Colonic mucosa (tissue), 4 donors: Measurements from ENCODE around the gene S100A16. TPM values are rescaled to one million over a fixed set of nuclear protein-coding genes. Genes with fewer than 3 reads are reported as not detected.

Experiments
- DNase-seq: peaks from one replicate; pipeline ENCODE4 v3.0.0-alpha.2; 2020
- H3K27ac ChIP-seq: fragments of 200-600 bp; one replicate; pipeline ENCODE4 v1.8.0; 2021
- H3K27me3 ChIP-seq: fragments of 200-600 bp; one replicate; pipeline ENCODE4 v1.8.0; 2021
- H3K36me3 ChIP-seq: fragments of 200-600 bp; one replicate; pipeline ENCODE4 v1.8.0; 2021
- H3K4me1 ChIP-seq: fragments of 200-600 bp; one replicate; pipeline ENCODE4 v1.8.0; 2021; ENCODE audit warnings: mild to moderate bottlenecking
- H3K4me3 ChIP-seq: fragments of 200-600 bp; one replicate; pipeline ENCODE4 v1.8.0; 2021
- H3K9ac ChIP-seq, 2 donors: one replicate each; pipeline ENCODE4 v1.7.0; 2013; ENCODE audit warnings: control low read depth in 2 of 2, low read depth in 2 of 2, low read length in 2 of 2
- H3K9me3 ChIP-seq: fragments of 200-600 bp; one replicate; pipeline ENCODE4 v1.8.0; 2021
- CTCF ChIP-seq: fragments of 200-600 bp; IDR thresholded peaks from one replicate; pipeline ENCODE4 v1.8.0; 2022; ENCODE audit warnings: antibody characterized with exemption, mild to moderate bottlenecking
- intact Hi-C: fragments of 100-400 bp; cut with DNase I; formaldehyde crosslinking; loops from one replicate; pipeline ENCODE4 v1.14.1; 2022
- total RNA-seq, 2 donors: library from RNA; stranded (reverse); fragmentation: NEBNext Ultra II Directional in 1 of 2; extraction: Animal tissue kit (Norgen Biotek cat#: 25700) in 1 of 2; gene quantifications; one replicate each; pipeline ENCODE4 v1.2.1, GENCODE V29; 2021
- donor health status: healthy.
- donor health status: DM: no; HTN: no; CAD: no.
- donor health status: DM: no; HTN: no; CAD: no.

S100A16 gene
- total RNA-seq, 2 donors from 2014 or later, result 232 to 288 TPM

DNA sequence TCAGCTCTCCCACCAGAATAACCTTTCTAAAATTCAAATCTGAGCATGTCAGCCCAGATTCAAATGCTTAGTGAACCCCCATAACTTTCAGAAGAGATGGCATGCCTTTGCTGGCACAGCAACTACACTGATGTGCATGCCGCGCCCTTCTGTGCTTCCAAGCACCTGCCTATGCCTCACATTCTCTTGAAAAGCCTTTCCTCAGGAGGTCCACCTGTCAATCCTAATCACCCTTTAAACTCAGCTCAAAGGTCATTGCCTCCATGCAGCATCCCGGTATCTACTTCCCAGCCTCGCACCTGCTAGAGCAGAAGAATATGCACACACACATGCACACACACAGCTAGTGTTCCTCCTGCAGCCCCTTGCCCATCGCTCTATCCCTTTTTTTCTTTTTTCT lies 42.1 kb downstream of the S100A16 start:
- Histone ChIP-seq H3K9ac (no peak overlapping the region), H3K4me3 (no peak overlapping the region), H3K27ac (no peak overlapping the region), H3K9me3 (no peaks in the 10 kb centered on the region), H3K4me1 (peaks cover 22% of the 10 kb centered on the region), H3K27me3 (no peaks in the 10 kb centered on the region), H3K36me3 (no peaks in the 10 kb centered on the region)
- intact Hi-C loops, result loop anchor here (5.0 to 10.0 kb wide), 3 partner anchors 51 to 184 kb away; no protein-coding TSS in a partner anchor
- no peak for TF ChIP-seq CTCF
- no peak for DNase-seq

DNA sequence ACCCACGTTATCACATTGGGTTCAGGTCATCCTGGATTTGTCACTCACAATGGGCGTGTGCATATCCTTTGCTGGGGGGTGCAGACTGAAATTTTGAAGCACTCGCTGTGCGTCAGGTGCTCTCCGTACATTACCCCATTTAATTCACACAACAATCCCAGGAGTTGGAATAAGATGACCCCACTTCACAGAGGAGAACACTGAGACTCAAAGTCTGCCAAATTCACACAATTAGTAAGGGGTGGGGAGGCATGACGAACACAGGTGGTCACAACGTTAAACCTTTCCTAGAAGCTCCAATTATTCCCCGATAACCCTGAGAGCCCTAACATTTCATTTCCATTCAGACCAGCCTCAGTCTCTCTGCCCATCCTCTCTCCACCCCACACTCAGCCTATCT lies 43.5 kb downstream of the S100A16 start:
- intact Hi-C loops, result loop anchor here (2.0 to 10.0 kb wide), 2 partner anchors 59 to 215 kb away; partner anchors contain the start of gene S100A9
- no peaks in the 10 kb centered on the region for H3K36me3 ChIP-seq
- H3K4me3 ChIP-seq, result no peak overlapping the region
- no peak overlapping the region for H3K9ac ChIP-seq
- DNase-seq, result no peak
- peaks cover 29% of the 10 kb centered on the region for H3K4me1 ChIP-seq
- no peak for TF ChIP-seq CTCF
- no peaks in the 10 kb centered on the region for H3K27me3 ChIP-seq
- H3K9me3 ChIP-seq, result no peaks in the 10 kb centered on the region
- no peak overlapping the region for H3K27ac ChIP-seq

DNA sequence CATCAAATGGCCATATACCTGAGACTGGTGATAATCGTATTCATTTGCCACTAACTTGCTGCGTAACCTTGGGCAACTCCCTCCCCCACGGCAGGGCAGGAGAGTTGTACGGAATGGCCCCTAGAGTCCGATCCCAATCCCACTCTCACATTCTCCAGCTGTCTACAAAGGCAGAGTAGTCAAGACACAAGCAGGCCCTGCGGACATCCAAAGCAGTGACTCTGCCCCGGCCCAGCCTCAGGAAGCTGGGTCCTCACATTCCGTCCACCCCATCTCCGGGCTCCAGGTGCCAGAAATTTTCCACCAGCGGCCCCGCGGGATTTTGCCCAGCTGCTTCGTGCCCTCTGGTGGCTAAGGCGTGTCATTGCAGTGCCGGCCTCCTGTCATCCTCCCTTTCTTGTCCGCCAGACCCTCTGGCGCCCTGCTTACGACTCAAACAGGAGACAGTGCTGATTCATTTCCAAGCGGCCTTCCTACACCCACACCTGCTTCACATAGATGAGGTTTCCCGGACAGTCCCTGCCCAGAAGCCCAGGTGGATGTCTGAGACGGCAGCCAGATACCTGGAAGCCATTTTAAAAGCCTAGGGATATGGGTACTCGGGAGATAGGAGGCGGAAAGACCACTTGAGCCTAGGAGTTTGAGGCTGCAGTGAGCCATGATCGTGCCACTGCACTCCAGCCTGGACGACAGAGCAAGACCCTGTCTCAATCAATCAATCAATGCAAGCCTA lies 44.4 kb downstream of the S100A16 start:
- H3K9me3 ChIP-seq, result no peaks in the 10 kb centered on the region
- peaks cover 29% of the 10 kb centered on the region for H3K4me1 ChIP-seq
- no peaks in the 10 kb centered on the region for H3K36me3 ChIP-seq
- H3K4me3 ChIP-seq, result no peak overlapping the region
- no peaks in the 10 kb centered on the region for H3K27me3 ChIP-seq
- intact Hi-C loops, result loop anchor here (1.0 to 10.0 kb wide), 3 partner anchors 34 to 214 kb away; partner anchors contain the start of gene S100A9
- peak; percentile 99 for TF ChIP-seq CTCF
- peak; percentile 93 for DNase-seq
- peak overlapping the region; percentile 97 for H3K27ac ChIP-seq
- peak overlapping the region; percentile 19 to 86 for H3K9ac ChIP-seq

GRCh38 chr1:153567621-153568366 lies 45.1 kb downstream of the S100A16 start:
- intact Hi-C loops, result loop anchor here (1.0 to 10.0 kb wide), 3 partner anchors 33 to 213 kb away; partner anchors contain the start of gene S100A9
- DNase-seq, result peak; percentile 39
- Histone ChIP-seq H3K27me3 (no peaks in the 10 kb centered on the region), H3K9ac (peak overlapping the region; percentile 19 to 86), H3K4me3 (no peak overlapping the region), H3K9me3 (no peaks in the 10 kb centered on the region), H3K4me1 (peaks cover 29% of the 10 kb centered on the region), H3K36me3 (no peaks in the 10 kb centered on the region), H3K27ac (peak overlapping the region; percentile 97)
- no peak for TF ChIP-seq CTCF
